NCI-H82 treated with DMSO at 0.1 percent for 48 hours (cell line): ENCODE data around the gene WNT4.

Source experiments
- DNase-seq: peaks from one replicate; lab custom pipeline; 2025; ENCODE audit not compliant: unreplicated experiment; lab: John Stamatoyannopoulos, UW

WNT4 gene

DNA sequence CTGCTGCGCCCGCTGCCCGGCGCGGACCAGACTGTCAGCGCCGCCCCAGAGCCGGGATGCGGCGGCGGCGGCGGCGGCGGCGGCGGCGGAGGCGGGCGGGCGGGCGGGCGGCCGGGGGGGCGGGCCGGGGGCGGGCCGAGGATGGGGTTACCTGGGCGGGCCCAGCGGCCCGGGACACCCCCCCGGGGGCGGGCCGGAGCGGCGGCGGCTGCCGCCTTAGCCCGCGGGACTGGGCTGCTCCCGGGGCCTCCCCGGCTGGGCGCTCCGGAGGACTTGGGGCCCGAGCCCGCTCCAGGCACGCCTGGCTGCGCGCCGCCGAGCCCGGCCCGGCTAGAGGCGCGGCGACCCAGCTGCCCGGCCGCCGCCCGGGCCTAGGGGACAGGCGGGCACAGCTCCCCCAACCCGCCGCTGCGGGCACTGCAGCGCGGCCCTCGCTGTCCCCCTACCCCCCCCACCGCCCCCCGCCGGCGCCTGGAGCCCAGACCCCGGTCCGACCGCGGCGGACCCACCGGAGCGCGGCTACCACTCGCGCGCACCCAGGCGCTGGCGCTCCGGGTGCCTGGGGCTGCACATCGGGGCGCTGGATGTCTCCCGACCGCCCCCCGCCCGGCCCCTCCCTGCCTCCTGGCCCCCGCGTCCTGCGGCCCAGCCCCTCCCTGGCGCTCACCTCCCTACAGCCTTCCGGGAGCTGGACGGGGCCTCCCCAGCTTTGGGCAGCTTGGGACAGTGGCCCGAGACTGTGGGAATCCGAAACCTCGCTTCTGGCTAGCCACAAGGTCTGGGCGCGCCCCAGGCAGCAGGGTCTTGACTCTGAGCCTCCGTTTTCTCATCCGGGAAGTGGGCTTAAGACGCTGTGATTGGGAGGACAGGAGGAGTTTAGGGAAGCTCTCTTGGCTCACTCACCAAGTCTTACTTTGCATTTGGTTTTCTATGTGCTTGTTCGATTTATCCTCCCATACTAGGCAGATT is at the start of gene WNT4:
TSS of gene WNT4 (minus strand) at position 33 of the 969 bp plus-strand sequence. CDS start 175 bp downstream, outside the sequence.
- no peak for DNase-seq

DNA sequence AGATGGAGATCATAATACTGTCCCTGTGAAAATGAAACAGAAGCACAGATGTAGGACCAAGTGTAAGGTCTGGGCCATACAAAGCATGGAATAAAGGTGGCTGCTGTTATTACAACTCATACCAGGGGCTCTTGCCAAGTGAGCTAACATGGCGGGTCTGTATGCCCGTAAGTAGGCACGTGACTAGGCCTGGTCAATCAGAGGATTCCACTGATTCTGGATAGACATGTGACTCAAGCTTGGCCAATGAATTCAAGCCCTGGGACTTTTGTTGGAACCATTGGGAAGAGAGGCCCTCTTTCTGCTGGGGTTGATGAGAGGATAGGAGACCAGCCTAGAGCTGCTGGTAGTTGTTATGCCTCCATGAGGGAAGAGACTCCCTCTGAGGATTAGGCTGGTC is 47.8 kb upstream of the WNT4 start:
- DNase-seq: no peak

DNA sequence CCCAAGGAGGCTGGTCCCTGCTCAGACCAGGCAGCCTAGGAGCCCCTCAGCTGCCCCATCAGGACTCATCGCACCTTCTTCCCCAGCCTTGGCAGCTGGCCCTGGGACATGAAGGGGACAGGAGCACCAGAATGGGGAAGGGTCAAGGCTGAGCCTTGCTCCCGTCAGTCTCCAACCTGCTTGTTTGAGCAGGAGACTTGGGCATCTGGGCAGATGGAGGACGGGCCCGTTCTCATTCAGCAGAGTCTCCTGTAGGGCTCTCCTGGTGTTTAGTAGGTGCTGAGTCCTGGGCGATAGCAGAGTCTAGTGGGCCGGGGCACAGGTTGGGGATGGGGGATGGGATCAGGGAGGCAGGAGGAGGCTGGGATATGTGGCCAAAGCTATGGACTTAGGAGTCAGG is 47.4 kb upstream of the WNT4 start:
- DNase-seq: no peak

DNA sequence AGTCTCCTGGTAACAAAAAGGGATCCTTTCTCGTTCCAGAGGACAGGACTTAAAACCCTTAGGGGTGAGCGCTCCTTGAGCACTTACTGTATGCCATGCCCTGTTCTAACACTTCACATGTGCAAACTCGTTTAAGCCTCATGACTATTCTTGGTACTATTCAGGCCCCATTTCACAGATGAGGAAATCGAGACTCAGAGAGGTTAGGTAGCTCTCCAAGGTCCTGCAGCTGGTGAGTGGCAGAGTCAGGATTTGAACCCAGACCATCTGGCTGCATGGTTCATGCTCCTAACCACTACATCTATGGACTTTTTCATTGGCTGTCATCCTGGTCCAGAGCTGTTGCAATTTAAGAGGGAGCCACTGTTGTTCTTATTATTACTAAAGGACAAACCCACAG is 46.7 kb upstream of the WNT4 start:
- DNase-seq: no peak

DNA sequence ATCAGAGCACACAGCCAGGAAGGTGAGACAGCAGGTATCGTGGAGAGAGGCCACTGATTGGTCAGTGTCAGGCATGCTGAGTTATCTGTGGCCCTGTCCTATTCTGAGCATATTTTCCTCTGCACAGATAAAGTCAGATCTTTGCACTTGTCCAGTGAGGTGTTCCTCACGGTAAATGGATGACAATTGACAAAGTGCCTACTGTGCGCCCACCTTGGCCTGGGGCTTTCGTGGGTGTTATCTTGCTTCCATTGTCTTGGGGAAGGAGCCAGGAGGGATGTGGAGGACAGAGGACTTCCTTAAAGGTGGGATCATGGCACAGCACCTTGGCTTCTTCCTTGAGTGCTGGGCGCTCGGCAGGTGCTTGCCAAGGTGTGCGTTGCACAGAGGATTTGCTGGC is 46.0 kb upstream of the WNT4 start:
- DNase-seq: no peak

DNA sequence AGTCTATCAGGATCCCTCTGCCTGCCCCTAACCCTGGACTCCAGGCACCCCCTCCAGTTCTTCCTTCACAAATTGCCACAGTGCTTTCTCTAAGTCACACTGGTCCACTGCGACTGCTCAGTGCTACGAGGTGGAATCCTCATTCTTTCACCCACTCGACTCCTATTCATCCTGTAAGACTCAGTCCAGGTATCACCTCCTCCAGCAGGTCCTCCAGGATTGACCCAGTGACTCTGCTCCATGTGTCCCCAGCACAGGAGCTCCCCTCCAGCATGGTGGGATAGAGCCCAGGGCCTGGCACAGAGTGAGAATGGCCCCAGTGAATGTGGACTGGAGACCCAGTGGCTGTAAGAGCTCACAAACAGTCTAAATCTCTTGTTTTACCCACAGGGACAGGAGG is 45.5 kb upstream of the WNT4 start:
- no peak for DNase-seq

DNA sequence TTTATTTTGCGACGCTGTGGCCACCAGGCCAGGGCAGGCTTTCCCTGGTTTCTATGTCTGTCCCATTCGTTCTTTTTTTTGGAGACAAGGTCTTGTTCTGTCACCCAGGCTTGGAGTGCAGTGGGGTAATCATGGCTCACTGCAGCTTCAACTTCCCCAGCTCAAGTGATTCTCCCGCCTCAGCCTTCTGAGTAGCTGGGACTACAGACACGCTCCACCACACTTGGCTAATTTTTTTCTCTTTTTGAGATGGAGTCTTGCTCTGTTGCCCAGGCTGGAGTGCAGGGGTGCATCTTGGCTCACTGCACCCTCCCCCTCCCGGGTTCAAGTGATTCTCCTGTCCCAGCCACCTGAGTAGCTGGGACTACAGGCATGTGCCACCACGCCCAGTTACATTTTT is 43.4 kb upstream of the WNT4 start:
- DNase-seq: no peak

DNA sequence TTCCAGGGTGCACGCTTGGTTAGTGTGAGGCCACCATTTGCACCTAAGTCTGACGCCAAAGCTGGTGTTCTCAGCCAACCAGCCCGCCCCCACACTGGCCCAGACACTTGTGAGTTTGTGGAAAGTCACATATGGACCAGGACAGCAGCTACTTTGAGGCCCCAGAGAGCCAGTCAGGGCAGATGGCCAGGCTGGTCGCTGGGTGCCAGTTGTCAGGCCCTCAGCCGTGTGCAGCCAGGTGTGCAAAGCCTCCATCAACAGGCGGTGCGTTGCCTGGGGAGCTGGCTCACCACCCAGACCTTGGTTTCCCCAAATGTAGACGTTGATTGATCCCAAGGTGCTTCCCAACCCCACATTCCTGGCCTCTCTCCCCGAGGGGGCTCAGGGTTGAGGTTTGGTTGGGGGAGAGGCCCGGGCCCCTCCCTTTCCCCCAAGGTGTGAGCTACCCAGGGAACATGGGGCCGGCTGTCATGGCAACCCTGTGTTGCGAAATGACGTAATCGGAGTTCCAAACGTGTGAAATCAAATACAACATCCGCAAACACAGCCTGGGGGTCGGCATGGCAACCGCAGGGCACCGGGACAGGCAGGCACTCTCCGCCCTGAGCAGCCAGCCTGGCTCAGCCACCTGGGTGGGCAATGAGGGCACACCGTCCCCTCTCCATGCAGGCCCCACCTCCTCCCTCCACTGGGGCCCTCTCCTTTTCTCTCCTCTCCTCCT is 42.2 kb upstream of the WNT4 start:
- no peak for DNase-seq

DNA sequence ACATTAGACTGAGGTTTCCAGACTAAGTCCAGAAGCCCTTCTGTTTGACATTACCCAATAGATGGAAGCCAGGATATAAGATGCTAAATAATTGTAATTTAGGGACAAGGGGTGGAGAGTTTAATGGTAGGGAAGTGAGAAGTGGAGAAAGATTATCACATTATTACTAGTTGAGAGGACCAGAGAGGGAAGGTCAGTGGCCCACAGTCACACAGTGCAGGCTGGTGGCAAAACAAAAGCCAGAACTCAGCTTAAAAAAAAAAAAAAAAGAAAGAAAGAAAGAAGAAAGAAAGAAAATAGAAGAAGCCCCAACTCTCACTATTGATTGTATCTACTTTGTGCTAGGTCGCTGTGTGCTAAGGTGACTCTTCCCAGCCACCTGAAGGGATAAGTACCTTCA is 41.6 kb upstream of the WNT4 start:
- no peak for DNase-seq

DNA sequence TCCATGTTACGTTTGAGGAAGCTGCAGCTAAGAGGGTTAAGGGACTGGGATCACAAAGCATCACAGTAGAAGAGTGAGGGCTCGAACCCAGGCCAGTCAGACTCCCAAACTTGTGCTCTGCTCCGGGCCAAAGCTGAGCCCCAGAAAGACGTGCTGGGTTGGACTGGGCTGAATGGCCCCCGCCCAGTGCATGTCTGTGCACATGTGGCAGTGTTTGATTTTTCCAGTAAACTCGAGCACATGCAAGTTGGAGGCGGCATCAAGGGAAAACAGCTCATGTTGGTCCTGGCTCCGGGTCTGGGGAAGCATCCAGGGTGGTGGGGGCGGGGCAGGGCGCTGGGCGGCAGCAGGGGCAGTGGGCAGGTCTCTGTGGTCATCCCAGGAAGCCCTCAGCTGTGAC is 39.8 kb upstream of the WNT4 start:
- DNase-seq: no peak

DNA sequence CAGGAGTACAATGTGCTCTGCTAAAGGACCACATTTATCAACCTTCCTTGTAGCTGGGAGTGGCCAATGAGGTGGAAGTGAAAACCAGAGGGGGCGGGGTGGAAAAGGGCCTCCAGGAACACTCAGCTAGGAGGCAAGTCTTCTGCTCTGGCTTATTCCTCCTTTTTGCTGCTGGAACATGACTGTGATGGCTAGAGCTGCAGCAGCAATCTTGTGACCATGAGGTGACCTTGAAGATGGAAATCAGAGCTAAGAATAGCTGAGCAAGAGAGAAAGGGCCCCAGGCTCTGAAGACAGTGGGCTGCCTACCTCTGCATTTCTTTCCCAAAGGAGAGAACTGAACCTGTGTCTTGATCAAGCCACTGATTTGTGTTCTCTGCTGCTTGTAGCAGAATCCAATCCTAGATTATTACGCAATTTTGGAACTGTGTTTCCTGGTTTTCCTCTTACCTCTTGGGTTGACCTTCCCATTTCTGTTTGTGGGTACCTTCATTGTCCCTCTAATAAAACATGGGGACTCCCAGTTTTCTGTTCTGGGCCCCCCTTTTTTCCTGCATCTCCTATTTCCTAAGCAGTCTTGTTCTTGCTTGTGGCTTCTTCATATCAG is 36.4 kb upstream of the WNT4 start:
- no peak for DNase-seq

DNA sequence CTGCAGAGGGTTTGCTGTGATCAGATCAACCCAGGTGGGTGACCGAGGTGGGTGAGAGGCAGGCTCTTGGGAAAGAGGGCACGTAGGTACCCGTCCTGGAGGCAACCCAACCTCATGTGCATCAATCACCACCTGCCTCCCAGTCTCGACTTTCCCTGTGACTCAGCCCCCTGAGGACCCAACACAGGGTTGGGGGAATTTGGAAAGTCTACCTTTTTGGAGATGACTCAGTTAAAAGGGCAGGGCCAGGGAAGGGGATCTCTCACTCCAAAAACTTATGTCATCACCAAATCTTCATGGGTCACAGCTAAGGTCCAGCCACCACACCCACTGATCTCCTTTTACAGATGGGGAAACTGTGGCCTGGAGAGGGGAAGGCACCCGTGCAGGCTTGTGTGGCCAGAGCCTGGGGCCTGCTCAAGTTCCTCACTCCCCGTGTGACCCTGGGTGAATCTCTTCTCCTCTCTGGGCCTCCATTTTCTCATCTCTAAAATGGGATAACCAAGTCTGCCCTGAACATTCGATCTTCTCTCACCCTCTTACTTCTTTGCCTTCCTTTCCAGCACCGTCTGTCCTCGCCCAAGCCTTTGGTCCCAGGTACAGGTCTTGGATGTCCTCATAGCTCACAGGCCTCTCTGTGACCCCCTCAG is 34.6 kb upstream of the WNT4 start:
- no peak for DNase-seq

DNA sequence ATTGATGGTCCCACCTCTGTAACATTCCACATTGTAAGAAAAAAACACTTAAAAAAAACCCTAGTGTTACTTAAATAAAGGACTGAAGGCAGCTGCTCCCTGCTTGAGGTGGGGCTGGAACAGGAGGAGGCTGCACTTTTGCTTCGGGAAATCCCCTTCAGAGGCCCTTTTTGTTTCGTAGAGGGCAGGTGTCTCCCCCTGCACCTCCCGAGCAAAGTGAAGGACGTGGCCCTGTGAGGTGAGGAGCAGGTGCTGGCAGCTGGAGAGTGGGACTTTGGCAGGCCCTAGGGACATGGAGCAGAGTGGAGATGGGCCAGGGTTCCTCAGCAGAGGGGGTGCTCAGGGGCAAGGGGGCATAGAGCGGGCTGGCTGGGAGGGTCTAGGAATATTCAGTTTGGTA is 33.4 kb upstream of the WNT4 start:
- DNase-seq: no peak

DNA sequence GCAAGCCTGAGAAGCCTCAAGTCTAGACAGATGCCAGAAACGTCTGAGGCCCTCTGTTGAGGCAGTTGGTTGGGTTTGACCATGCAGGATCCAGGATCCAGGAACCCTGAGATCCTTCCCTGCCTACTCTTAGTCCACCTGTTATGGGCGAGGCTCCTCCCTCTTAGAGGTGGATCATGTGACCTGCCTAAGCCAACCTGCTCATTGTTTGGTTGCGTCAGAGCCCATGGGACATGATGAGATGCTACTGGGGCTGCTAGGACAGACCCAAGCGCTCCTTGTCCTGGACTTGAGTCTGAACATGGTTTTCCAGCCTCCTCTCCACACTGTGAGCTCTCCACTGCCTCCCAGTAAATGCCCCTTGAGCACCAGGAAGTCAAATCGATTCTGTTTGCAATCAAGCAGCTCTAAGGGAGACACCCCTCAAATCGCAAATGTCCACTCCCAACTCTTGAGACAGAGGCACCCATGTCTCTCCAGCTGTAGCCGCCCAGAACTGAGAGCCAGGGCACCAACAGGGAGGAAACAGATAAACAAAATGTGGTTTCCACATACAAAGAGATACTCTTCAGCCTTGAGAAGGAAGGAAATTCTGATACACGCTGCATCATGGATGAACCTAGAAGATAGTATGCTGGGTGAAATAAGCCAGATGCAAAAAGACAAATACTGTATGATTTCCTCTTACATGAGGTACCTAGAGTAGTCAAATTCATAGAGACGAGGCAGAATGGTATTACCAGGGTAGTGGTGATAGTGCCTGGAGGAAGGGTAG is 31.7 kb upstream of the WNT4 start:
- no peak for DNase-seq

DNA sequence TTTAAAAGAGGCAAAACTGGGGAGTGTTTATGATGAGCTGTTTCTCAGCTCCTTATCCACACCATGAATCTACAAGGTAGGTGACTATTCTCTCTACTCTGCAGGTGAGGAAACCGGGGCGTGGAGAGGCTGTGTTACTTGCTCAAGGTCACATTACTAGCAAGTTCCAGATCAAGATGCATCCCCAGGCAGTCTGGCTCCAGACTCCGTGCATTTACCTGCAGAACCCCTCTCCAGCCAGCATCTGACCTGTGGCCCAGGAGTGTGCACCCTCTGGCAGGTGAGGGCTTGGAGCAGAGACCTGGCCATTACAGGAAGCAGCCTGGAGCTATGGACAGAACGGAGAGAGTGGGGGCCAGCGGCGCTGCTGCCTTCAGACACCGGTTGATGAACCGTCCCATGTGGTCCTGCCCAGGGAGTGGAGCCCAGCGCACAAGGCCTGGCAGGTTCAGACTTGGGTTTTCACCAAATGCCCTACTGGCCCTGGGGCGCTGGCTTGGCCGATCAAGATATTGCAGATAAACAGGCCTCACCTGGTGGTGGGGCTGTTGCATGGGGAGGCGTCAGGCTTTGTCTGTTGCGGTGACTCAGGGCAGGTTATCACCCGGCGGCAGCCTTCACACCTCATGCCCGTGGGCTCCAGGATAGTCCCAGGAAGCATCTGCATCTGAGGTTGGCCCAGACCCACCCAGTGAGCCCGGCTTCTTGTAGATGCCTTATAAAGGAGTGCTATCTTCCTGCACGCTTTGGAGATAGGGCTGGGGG is 29.2 kb upstream of the WNT4 start:
- DNase-seq: no peak

DNA sequence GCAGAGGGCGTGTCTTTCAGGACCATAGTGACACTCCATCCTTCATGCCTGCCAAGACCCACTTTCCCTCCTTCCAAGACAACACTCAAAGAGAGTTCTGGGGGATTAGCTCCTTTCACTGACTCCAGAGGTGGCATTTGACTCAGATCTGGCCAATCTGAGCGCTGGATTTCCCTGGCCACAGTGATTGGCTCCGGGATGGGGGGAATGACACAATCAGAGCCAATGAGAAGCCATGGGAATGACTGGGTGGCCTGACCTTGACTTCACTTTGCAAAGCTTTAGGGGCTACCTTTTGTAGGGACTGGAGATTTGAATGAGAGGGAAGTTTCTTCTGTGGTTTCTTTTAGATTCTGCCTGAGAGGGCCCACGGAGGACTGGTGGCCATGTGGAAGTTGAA is 26.9 kb upstream of the WNT4 start:
- DNase-seq: no peak

DNA sequence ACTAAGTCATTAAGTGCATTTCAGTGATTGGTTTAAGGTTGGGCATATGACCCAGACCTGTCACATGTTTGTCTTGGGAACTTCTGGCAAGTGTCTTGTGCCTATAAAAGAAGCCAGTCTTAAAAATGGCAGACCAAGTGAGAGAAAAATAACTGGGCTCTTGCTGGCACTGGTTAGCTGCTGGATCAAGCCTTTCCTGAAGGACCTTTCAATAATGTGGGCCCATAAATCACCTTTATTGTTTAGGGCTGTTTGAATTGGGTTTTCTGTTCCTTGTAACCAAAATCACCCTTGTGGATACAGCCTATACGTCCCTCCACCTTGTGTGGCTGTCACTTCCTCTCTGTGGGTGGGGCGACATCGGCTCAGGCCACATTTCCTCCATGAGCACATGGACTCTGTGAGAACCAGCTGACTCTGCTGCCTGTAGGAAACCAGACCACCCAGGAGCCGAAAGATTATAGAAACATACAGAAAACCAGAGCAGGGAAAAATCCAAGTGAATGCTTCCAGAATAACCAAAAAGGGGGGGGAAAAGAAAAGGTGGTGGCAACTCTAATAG is 25.6 kb upstream of the WNT4 start:
- DNase-seq: no peak

DNA sequence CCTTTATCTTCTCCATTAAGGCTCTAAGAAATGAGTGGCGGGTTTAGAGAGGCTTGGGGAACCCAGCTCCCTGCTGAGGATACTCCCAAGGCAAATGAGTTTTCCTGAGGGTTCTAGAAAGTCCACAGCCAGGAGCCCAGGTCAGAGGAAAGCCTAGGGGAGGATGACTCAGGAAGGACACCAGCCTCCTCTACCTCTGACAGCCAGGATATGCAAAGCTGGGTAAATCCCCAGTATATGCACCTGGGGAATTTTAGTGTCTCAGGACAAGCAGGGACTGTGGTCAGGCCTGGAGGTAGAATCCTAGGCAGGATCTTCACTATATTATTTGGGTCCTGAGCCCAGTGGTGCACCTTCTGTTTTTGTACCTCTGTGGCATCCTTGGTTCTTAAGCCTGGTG is 23.5 kb upstream of the WNT4 start:
- no peak for DNase-seq
